AG09309 (cell line): ENCODE measurements around the gene VIM.
A peak's percentile ranks its signal among the peaks of the same experiment; 100 is the strongest.

ENCODE experiments used
- DNase-seq: peaks from one replicate; pipeline ENCODE4 v3.0.0-alpha.2; 2010; ENCODE audit warnings: low read depth
- H3K4me3 ChIP-seq: 2 replicates; pipeline ENCODE4 v1.5.1; 2011; ENCODE audit warnings: mild to moderate bottlenecking, low read depth, low read length, moderate library complexity; ENCODE audit not compliant: control insufficient read depth
- TF ChIP-seq, protein P1 (sequence below): IDR thresholded peaks from 2 replicates; pipeline ENCODE4 v1.5.1; 2011; ENCODE audit warnings: mild to moderate bottlenecking, low read depth, low read length, inconsistent platforms; ENCODE audit not compliant: insufficient read depth, control insufficient read depth; ENCODE audit errors: missing control alignments

VIM gene

GRCh38 chr10:17228091-17229015 lies at the start of gene VIM:
Gene VIM (plus strand): TSS chr10:17228241. CDS start chr10:17229423, 1,182 bp downstream.
- H3K4me3 ChIP-seq, result peak within 1 kb of the TSS; percentile 90
- TF ChIP-seq, protein P1, sequence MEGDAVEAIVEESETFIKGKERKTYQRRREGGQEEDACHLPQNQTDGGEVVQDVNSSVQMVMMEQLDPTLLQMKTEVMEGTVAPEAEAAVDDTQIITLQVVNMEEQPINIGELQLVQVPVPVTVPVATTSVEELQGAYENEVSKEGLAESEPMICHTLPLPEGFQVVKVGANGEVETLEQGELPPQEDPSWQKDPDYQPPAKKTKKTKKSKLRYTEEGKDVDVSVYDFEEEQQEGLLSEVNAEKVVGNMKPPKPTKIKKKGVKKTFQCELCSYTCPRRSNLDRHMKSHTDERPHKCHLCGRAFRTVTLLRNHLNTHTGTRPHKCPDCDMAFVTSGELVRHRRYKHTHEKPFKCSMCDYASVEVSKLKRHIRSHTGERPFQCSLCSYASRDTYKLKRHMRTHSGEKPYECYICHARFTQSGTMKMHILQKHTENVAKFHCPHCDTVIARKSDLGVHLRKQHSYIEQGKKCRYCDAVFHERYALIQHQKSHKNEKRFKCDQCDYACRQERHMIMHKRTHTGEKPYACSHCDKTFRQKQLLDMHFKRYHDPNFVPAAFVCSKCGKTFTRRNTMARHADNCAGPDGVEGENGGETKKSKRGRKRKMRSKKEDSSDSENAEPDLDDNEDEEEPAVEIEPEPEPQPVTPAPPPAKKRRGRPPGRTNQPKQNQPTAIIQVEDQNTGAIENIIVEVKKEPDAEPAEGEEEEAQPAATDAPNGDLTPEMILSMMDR, result peak; percentile 24
- DNase-seq, result peak; percentile 88

DNA sequence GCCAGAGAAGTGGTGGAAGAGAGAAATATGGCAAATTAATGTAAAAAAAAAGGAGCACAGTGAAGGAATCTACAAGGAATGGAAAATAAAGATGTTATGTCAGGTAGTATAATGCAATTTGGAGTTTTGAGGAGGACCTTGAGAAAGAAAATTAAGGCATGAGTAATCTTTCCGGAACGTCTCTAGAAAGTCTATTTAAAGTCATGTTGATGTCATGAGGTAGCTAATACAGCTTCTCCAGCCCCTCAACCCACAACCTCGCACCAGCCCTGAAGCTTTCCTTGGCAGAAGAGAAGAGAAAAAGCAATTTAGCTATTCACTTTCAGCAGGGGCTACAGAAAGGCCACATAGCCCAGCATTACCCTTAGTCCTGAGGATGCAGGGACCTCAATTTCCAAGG lies 49.0 kb upstream of the VIM start:
- TF ChIP-seq, protein P1, result no peak
- DNase-seq, result no peak
- no peak overlapping the region for H3K4me3 ChIP-seq

GRCh38 chr10:17181110-17181509 lies 46.9 kb upstream of the VIM start:
- TF ChIP-seq, protein P1, result no peak
- H3K4me3 ChIP-seq, result no peak overlapping the region
- no peak for DNase-seq

DNA sequence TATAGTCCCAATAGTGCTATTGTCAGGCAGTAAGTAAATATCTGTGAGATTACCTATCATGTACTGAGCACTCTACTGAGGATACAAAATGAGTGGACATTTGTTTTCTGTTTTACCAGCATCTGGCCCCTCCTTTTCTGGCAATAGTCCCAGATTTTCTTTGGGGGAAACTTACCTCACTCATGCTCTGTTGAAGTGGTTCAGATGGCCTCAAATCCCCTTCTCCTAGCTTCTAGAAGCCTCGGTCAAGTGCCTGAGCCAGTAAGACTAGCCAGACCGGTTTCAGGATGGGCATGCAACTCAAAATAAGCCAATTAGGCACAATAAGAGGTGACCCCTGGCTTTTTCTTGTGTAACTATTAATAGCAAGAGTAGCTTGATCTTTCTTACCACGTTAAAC lies 46.3 kb upstream of the VIM start:
- H3K4me3 ChIP-seq, result no peak overlapping the region
- TF ChIP-seq, protein P1, result no peak
- no peak for DNase-seq

DNA sequence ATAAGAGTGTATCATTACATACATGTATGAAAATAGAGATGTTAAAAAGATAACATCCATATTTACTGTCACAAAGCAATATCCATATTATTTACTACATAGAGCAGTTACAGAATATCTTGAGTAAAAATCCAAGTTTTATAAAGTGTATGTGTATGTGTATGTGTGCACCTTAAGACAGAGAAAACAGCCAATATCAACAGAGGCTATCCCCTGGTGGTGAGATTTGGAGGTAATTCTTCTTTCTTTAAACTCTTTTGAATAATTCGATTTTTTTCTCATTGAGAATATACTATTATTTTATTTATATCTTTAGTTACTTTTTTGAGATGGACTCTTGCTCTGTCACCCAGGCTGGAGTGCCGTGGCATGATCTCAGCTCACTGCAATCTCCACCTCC lies 44.9 kb upstream of the VIM start:
- DNase-seq, result no peak
- no peak overlapping the region for H3K4me3 ChIP-seq
- TF ChIP-seq, protein P1, result no peak

- DNase-seq, result no peak
- TF ChIP-seq, protein P1, result no peak
- no peak overlapping the region for H3K4me3 ChIP-seq
Observed at GRCh38 chr10:17185873-17186272, 42.2 kb upstream of the VIM start.

GRCh38 chr10:17188644-17189172 lies 39.3 kb upstream of the VIM start:
- DNase-seq, result no peak
- no peak overlapping the region for H3K4me3 ChIP-seq
- TF ChIP-seq, protein P1, result no peak
